ENCODE measurements around the gene DBR1. TPM values are rescaled to one million over a fixed set of nuclear protein-coding genes. Genes with fewer than 3 reads are reported as not detected.
"Not testable (repeated sequence)": the region's sequence is repeated elsewhere in the genome, so short reads cannot be mapped to it uniquely, and the experiment has no call there.

DBR1 gene
- total RNA-seq, 1 donor from 2014 or later = 10.8 TPM

DNA sequence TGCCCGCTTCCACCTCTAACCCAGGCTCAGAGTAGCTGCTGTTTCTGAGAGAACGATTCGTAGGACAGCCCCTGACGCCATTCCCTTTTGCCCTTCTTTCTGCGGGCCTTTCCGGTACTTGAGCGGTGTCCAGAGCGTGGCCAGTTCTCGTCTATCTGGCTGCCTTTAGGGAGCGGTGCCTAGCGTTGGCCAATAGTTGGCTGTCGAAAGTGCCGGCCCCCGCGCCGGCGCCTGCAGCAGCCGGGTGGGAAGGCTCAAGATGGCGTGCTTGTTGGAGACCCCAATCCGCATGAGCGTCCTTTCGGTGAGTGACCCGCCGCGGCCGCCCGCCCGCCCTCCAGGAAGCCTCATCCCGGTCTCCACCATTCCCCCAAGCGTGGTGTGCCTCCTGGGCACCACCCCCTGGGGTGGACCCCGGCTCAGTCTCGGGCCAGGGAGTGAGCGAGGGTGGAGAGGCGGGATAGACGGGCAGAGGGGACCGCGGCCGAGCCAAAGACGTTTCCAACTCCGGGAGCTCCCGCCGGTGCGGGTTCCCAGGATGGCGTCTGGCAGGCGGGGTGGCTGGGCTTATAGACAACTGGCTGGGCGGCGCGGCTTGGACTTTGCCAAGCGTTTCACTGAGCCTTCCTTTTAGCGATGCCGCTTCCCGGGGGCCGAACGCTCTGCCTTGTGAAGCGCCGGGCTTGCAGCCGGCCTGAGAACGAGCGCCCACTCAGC, 12.7 kb upstream of the DBR1 start, which contains the start of gene ARMC8:
Gene ARMC8 (plus strand): TSS at position 6 of the 717 bp plus-strand sequence. CDS start 254 bp downstream, at position 260.
- DNase-seq (ENCODE audit: low spot score) = no peak

DNA sequence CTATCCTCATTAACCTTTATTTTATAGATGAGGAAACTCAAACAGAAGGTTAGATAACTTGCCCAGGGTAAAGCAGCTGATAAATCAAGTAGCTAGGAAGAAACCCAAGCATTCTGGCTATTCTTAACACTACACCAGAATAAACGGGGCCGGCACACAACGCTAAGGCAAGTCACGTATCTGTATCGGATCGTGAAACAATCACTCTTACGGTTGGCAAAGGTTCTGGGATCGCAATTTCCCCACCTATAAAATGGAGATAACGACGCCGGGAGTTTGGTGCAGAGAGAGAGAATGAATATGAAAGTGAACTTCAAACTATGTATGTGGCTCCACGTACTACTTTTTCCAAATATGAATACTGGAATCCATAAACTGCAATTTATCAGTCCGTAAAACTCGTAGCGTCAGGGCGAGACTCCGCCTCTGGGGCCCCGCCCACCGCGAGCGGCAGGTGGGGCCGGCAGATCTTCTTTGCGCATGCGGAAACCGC, 12.1 kb upstream of the DBR1 start:
- DNase-seq (ENCODE audit: low spot score) = peak; percentile 94

DNA sequence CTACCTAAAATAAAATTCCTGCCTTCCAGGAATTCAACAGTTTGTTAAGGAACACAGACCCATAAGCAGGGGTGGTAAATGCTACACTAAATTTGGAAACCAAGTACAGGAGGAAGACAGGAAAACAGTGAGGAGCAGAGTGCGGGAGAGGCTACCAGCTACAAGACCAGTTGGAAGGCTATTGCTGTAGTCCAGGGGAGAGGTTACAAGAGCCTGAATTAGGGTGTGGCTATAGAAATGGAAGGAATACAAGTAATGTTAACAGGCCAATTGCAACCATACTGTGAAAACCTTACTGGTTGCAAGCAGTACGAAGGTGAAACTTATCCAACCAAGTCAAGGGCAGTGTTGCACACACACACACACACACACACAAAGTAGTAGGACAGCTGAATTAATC, 11.5 kb upstream of the DBR1 start:
- DNase-seq (ENCODE audit: low spot score) = no peak

DNA sequence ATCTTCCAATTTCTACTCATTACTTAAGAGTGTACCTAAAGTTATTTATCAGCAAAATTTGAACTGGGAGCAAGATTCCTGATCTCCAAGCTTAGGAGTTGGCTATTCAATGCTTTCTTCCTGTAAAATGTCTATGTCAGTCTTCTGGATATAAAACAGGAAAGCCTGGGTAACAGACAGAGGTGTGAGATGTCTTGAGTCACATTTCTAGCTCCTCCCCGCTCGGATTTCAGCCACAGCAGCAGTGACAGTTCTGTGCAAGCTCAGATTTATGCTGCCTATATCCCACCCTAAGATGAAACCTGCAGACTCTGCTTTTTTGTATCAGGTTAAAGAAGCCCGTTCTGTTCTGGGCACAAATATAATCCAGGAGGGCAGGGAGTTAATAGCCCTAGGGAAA, 10.3 kb upstream of the DBR1 start:
- peak; percentile 40 for DNase-seq (ENCODE audit: low spot score)

DNA sequence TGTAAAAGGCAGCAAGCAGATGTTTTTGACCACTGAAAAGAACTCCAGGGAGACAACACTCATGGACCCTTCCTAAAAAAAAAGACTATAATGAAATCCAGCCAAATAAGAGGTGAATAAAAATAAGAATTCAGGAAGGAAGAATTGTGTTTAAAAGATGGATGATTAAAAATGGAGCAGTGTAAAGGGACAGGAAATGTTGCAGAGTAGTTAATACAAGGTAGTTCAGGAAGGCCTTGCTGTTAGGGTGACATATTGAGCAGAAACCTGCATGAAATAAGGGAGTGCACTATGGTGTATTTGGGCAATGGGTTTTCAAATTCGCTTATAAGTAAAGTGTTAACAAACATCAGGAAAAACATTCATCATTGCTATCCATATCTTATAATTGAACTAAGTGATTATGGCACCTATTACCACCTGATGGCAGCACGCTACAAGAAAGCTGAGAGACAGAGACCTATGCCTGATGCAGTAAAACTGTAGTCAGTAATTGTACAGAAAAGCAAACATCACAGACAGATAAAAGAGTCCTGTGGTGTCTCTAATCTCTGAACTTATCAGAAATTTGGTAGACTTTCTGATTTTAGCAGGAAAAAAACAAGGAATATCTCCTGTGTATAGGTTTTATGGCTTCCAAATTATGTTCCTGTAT, 5.8 kb upstream of the DBR1 start:
- peak; percentile 13 for DNase-seq (ENCODE audit: low spot score)

GRCh38 chr3:138173769-138174420, 826 bp downstream of the DBR1 start:
- DNase-seq (ENCODE audit: low spot score) = peak; percentile 2

GRCh38 chr3:138172625-138173024, 2.1 kb downstream of the DBR1 start:
- DNase-seq (ENCODE audit: low spot score) = no peak

DNA sequence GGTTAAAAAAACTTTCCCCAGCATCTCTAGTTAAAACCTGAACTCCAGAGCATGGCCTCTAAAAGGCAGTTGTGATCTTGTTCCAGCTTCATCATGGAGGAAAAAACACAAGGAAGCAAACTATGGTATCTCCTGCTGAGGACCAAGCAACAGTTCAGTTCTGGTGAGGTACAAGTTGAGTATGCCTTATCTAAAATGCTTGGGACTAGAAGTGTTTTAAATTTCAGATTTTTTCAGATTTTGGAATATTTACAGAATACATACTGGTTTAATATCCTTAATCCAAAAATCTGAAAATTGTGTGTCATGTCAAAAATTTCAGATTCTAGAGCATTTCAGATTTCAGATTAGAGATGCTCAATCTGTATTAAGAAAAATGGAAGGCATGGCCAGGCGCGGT, 9.7 kb downstream of the DBR1 start:
- no peak for DNase-seq (ENCODE audit: low spot score)

GRCh38 chr3:138157743-138158142, 17.0 kb downstream of the DBR1 start:
- no peak for DNase-seq (ENCODE audit: low spot score)

GRCh38 chr3:138154534-138154933, 20.2 kb downstream of the DBR1 start:
- no peak for DNase-seq (ENCODE audit: low spot score)

GRCh38 chr3:138148503-138148902, 26.2 kb downstream of the DBR1 start:
- no peak for DNase-seq (ENCODE audit: low spot score)

DNA sequence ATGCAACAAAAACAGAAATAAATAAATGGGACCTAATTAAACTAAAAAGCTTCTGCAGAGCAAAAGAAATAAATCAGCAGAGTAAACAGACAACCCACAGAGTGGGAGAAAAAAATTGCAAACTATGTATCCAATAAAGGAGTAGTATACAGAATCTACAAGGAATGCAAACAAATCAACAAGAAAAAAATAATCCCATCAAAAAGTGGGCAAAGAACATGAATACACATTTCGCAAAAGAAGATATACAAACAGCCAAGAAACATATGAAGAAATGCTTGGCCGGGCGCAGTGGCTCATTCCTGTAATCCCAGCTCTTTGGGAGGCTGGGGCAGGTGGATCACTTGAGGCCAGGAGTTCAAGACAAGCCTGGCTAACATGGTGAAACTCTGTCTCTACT, 32.5 kb downstream of the DBR1 start:
- not testable (repeated sequence) for DNase-seq (ENCODE audit: low spot score)

GRCh38 chr3:138140940-138141339, 33.8 kb downstream of the DBR1 start:
- DNase-seq (ENCODE audit: low spot score) = no peak

GRCh38 chr3:138139691-138140090, 35.0 kb downstream of the DBR1 start:
- DNase-seq (ENCODE audit: low spot score) = no peak

DNA sequence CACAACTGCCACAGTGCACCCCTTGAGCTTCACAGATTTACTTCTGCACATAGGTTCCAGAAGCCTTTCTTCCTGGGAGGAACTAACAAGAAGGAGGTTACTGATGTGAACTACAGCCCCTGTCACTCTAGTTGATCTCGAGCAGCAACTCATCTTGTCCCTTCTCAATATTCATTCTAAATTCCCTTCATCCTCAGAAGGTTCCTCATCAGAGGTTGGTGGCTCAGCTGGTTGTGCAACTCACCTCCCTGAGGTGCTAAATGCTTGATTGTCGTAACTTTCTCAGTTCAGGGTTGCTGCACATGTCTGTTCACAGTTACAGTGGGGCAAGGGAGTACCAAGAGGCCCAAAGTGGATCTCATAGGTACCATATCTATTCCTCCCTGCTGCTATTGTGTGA, 36.9 kb downstream of the DBR1 start:
- no peak for DNase-seq (ENCODE audit: low spot score)

DNA sequence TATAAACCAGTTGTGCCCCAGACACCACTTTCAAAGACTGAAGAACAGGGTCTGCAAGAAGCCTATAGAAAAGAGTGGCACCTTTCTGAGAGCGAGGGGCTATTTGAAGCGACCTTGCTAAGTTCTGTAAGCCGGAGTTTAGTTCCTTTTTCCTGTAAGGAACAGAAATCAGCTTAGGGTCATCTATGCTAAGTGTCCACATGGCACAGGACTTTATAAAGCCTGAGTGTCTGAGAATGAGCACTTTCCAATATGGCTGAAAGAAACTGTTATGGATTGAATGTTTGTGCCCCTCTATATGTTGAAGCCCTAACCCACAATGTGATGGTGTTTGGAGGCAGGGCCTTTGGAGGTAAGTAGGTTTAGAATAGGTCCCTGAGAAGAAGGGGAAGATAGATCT, 38.5 kb downstream of the DBR1 start:
- no peak for DNase-seq (ENCODE audit: low spot score)

- DNase-seq (ENCODE audit: low spot score) = no peak
Observed at GRCh38 chr3:138135833-138136194, 38.9 kb downstream of the DBR1 start.

DNA sequence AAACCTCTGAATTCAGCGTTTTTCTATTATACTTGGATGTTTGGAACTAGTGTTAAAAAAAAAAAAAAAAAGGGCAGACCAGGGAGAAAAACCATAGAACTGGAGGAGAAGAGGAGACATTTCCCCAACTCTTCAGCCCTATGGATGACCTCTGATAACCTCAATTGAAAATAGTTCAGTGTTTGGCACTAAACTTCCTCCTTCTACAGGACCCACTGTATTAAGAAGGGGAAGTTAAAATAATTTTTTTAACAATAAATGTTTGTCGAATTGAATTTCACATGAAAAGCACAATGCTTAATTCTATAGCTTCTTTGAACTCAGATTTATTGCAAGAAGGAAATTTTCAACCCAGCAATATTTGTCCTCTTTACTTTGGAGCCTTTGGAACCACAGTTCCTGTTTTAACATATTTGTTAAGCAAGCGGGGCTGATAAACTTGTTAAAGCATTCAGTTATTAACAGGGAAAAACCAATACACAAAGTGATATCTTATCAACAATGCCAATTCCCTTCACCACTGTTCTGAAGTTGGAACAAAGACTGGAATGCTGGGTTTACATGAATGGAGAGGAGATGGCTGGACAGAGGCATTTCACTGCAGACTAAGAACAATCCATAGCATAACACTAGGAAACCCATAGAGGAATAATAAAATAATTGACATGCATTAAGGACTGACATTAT, 39.4 kb downstream of the DBR1 start:
- DNase-seq (ENCODE audit: low spot score) = no peak

DNA sequence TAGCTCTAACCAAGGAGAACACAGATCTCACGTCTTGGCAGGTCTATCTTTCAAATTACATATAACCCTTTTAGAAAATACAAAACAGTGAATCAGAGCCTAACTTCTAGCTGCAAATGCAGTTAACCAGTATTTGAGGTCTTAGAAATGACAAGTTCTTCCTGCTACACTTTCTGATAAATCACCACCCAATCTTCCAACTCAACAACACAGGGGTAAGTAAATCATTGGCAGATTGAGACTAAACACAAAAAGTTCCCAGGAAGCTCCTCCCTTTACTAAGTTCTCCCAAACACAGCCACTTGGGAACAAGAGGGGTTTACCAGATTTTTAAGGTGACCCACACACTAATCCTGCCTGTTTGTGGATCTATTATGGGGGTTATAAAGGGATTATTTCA, 42.5 kb downstream of the DBR1 start, which contains the start of gene A4GNT:
Gene A4GNT (minus strand): TSS at position 152 of the 400 bp plus-strand sequence. CDS start 1,134 bp downstream, outside the sequence.
- no peak for DNase-seq (ENCODE audit: low spot score)

DNA sequence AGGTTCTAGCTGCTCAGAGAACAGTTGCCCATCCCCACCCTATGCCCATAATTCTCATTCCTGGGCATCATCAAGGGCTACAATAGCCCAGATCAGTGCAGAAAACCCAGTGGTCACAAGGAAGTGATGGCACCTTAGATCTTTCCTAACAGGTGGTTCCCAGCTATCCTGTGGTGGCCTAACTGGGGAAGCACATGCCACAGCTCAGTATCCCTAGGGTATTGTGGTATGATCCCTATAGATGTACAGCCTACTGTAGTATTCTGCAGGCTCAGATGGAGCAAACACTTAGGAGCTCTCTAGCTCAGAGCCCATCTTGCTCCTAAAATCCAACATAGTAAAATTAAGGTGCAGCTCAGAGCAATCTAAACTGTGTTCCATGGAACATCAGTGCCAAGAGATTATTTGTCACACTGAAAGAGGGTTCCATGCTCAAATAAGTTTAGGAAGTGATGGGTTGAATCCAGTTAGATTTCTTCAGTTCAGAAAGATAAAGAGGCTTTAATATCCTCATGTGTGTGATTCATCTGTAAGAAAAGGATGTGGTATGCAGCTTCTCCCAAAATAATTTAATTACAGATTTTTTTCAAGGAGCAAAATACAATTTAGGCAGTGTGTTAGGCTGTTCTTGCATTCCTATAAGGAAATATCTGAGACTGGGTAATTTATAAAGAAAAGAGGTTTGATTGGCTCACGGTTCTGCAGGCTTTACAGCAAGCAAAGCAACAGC, 46.9 kb downstream of the DBR1 start:
- no peak for DNase-seq (ENCODE audit: low spot score)

DNA sequence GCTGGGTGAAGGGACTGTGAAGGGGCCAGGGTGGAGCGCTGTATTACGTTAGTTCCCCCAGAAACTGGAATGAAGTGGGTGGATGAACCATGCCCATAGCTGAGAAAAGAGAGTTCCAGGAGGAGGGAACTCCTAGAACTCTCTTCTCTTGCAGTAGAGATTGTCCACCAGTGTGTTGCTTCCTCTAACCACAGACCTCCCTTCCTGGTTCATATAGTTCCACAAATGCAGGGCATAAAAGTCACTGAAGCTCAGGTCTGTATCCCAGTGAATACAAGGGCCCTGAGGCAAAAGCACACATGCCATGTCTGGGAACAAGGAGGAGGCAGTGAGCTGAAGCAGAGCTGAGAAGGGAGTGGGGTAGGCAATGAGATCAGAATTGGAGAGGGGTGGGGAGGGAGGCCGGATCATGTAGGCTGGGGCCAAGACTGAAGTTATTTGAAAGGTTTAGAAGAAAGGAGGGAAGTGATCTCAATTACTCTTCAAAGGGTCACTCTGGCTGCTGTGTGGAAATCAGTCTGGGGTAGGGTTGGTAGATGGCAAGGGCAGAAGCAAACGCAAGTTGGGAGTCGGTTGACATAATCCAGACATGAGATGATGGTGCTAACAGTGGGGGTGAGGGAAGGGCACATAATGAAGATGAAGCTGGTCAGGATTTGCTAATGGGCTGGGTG, 49.0 kb downstream of the DBR1 start:
- DNase-seq (ENCODE audit: low spot score) = peak; percentile 62
